Left lung (tissue), 10 donors: ENCODE measurements around the gene OR51V1. TPM values are rescaled to one million over a fixed set of nuclear protein-coding genes. Genes with fewer than 3 reads are reported as not detected.
A peak's percentile ranks its signal among the peaks of the same experiment; 100 is the strongest.

Source experiments
- ATAC-seq: fragments of 200-7000 bp; cut with Tn5 transposase; one replicate; pipeline ENCODE4 v1.9.1; 2020; ENCODE audit warnings: moderate library complexity
- DNase-seq, 4 donors: peaks; one replicate each; pipeline ENCODE4 v3.0.0-alpha.2; 2013 to 2020
- H3K27ac ChIP-seq, 2 donors: fragments of 200-600 bp; sonication (generic) in 1 of 2; one replicate each; pipeline versions ENCODE4 v1.5.0 to v1.8.0; 2020 to 2021
- H3K27me3 ChIP-seq, 2 donors: fragments of 200-600 bp; sonication (generic) in 1 of 2; one replicate each; pipeline versions ENCODE4 v1.5.0 to v1.8.0; 2020 to 2021
- H3K36me3 ChIP-seq, 2 donors: fragments of 200-600 bp; sonication (generic) in 1 of 2; one replicate each; pipeline versions ENCODE4 v1.5.0 to v1.8.0; 2020 to 2021
- H3K4me1 ChIP-seq, 2 donors: fragments of 200-600 bp; one replicate each; pipeline ENCODE4 v1.8.0; 2021
- H3K4me3 ChIP-seq, 2 donors: fragments of 200-600 bp; sonication (generic) in 1 of 2; one replicate each; pipeline versions ENCODE4 v1.5.0 to v1.8.0; 2020 to 2021; ENCODE audit warnings: mild to moderate bottlenecking in 1 of 2
- H3K9me3 ChIP-seq, 2 donors: fragments of 200-600 bp; sonication (generic) in 1 of 2; one replicate each; pipeline versions ENCODE4 v1.5.0 to v1.8.0; 2020 to 2021
- intact Hi-C, 2 donors: fragments of 100-400 bp; cut with DNase I; formaldehyde crosslinking; loops; one replicate each; pipeline versions ENCODE4 v1.11.2 to v1.14.2; 2022
- polyA plus RNA-seq, 6 donors: library from polyadenylated mRNA; unstranded; fragments of 120-200 nt; gene quantifications; one replicate each; pipeline ENCODE4 v1.2.1, GENCODE V29; 2013; ENCODE audit not compliant: insufficient read length in 6 of 6
- total RNA-seq, 2 donors: library from RNA; stranded (reverse); fragmentation: NEBNext Ultra II Directional; extraction: Animal tissue kit (Norgen Biotek cat#: 25700); gene quantifications; one replicate each; pipeline ENCODE4 v1.2.1, GENCODE V29; 2021
- TF ChIP-seq, protein P1 (sequence below), 2 donors: fragments of 200-600 bp; sonication (generic) in 1 of 2; IDR thresholded peaks; one replicate each; pipeline versions ENCODE4 v1.5.0 to v1.8.0; 2021; ENCODE audit warnings: antibody characterized with exemption in 2 of 2
- donor health status: DM: no; HTN: yes; CAD: no.
- donor health status: DM: no; HTN: no; CAD: no.

The OR51V1 gene
- total and polyA plus RNA-seq, 8 donors: not detected

DNA sequence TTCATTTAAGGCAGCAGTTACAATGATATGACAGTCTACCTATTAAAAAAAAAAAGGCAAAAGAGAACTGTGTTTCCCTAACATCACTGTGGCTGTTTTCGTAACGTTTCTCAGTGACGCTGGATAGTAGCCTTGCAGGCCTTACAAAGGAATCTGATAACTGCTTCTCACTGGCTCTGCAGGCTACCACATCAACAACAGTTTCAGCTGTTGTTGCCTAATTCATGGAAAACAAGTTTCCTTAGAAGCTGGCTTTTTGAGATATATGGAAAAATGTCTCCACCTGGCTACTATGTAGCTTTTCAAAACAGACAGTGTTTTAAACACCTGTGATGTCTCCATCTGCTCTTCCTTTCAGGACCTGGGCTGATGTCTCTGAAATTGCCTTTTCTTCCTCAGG lies 3.8 kb downstream of the OR51V1 start:
- ATAC-seq: no peak
- Histone ChIP-seq H3K9me3 (no peaks in the 10 kb centered on the region), H3K4me1 (no peaks in the 10 kb centered on the region), H3K36me3 (no peaks in the 10 kb centered on the region), H3K27ac (no peak overlapping the region), H3K4me3 (no peak overlapping the region), H3K27me3 (no peaks in the 10 kb centered on the region)
- intact Hi-C loops: no loop called here
- TF ChIP-seq, protein P1, sequence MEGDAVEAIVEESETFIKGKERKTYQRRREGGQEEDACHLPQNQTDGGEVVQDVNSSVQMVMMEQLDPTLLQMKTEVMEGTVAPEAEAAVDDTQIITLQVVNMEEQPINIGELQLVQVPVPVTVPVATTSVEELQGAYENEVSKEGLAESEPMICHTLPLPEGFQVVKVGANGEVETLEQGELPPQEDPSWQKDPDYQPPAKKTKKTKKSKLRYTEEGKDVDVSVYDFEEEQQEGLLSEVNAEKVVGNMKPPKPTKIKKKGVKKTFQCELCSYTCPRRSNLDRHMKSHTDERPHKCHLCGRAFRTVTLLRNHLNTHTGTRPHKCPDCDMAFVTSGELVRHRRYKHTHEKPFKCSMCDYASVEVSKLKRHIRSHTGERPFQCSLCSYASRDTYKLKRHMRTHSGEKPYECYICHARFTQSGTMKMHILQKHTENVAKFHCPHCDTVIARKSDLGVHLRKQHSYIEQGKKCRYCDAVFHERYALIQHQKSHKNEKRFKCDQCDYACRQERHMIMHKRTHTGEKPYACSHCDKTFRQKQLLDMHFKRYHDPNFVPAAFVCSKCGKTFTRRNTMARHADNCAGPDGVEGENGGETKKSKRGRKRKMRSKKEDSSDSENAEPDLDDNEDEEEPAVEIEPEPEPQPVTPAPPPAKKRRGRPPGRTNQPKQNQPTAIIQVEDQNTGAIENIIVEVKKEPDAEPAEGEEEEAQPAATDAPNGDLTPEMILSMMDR (IDR thresholded peaks at IDR 0.05): no peak
- DNase-seq: no peak

GRCh38 chr11:5196067-5196466 lies 4.4 kb downstream of the OR51V1 start:
- ATAC-seq: no peak
- intact Hi-C loops: no loop called here

GRCh38 chr11:5192738-5193137 lies 7.7 kb downstream of the OR51V1 start:
- Histone ChIP-seq H3K9me3 (peaks cover 0 to 7% of the 10 kb centered on the region in 2 donors), H3K4me3 (no peak overlapping the region), H3K36me3 (no peaks in the 10 kb centered on the region), H3K27ac (no peak overlapping the region), H3K4me1 (no peaks in the 10 kb centered on the region), H3K27me3 (no peaks in the 10 kb centered on the region)
- intact Hi-C loops: no loop called here
- TF ChIP-seq, protein P1 (IDR thresholded peaks at IDR 0.05): no peak
- ATAC-seq (no peak), DNase-seq (no peak)

More at GRCh38 chr11:5196067-5196466, 4.4 kb downstream of the OR51V1 start:
- no peak overlapping the region for H3K4me3 ChIP-seq
- H3K36me3 ChIP-seq: no peaks in the 10 kb centered on the region
- peaks cover 0 to 1% of the 10 kb centered on the region in 2 donors for H3K9me3 ChIP-seq
- no peaks in the 10 kb centered on the region for H3K27me3 ChIP-seq
- TF ChIP-seq, protein P1 (IDR thresholded peaks at IDR 0.05): no peak
- H3K4me1 ChIP-seq: no peaks in the 10 kb centered on the region
- peak in 1 of 4 donors; percentile 2 for DNase-seq
- no peak overlapping the region for H3K27ac ChIP-seq

DNA sequence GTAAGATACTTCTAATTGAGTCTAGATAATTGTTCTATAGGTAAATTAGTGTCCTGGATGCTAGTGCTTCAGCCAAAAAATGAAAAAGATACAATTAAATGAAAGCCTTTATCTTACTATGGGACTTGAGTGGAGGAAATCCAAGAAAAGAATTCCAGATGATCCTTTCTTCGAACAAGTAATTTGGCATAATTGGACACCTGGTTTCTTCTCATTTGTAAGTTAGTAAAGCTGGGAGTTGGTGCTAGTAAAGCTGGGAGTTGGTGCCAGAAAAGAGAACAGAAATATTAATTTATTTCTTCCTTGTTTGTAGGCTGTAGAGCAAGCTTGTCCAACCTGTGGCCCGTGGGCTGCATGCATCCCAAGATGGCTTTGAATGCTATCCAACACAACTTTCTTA lies 12.3 kb downstream of the OR51V1 start:
- no peak for ATAC-seq
- Histone ChIP-seq H3K36me3 (no peaks in the 10 kb centered on the region), H3K4me3 (no peak overlapping the region), H3K27ac (no peak overlapping the region), H3K4me1 (no peaks in the 10 kb centered on the region), H3K27me3 (no peaks in the 10 kb centered on the region), H3K9me3 (peaks cover 0 to 7% of the 10 kb centered on the region in 2 donors)
- no peak for DNase-seq
- intact Hi-C loops: no loop called here
- TF ChIP-seq, protein P1 (IDR thresholded peaks at IDR 0.05): no peak

DNA sequence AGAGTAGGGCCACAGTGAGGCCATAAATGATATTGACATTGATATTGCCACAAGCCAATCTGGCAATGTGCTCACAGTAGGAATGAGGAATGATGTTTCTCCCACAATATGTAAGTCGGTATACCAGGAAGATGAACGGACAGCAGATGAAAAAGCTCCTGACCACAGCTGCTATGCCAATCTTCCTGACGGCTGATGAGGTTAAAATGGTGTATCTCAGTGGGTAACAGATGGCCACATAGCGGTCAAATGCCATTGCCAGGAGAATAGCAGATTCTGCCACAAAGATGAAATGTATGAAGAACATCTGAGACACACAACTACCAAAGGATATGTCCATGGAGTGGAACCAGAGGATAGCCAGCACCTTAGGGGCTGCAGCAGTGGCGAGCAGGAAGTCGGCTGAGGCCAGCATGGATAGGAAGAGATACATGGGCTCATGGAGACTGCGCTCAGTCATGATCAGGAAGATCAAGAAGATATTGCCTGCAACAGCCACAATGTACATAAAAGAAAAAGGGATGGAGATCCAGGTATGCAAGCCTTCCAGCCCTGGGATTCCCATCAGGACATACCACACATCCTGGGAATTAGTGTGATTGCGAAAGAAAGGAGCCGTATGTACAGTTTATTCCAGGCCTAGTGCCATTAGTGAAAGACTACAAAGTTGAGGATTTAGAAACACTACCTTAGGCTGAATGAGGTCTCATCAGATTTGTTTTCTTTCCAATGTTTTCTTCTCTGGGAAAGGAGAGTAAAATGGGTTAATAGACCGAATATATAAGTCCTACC lies 22.2 kb downstream of the OR51V1 start:
- no peak overlapping the region for H3K4me3 ChIP-seq
- TF ChIP-seq, protein P1 (IDR thresholded peaks at IDR 0.05): no peak
- no peak overlapping the region for H3K27ac ChIP-seq
- no peaks in the 10 kb centered on the region for H3K4me1 ChIP-seq
- H3K27me3 ChIP-seq: no peaks in the 10 kb centered on the region
- H3K9me3 ChIP-seq: no peaks in the 10 kb centered on the region
- intact Hi-C loops: no loop called here
- no peak for DNase-seq
- no peak for ATAC-seq
- H3K36me3 ChIP-seq: no peaks in the 10 kb centered on the region
